Immature natural killer cell (primary cell): ENCODE data around the gene FOXP1. TPM values are rescaled to one million over a fixed set of nuclear protein-coding genes. Genes with fewer than 3 reads are reported as not detected.

Experiments used
- DNase-seq, 3 donors: peaks; one replicate each; pipeline ENCODE4 v3.0.0; 2022; ENCODE audit warnings: mixed read lengths in 1 of 3
- H3K27ac Mint-ChIP-seq, 6 donors: one replicate each; pipeline ENCODE4 v1.8.0; 2020; ENCODE audit warnings: mixed read lengths in 6 of 6, mild to moderate bottlenecking in 5 of 6, inconsistent platforms in 4 of 6, moderate library complexity in 3 of 6
- H3K27me3 Mint-ChIP-seq, 3 donors: one replicate each; pipeline ENCODE4 v1.8.0; 2020 to 2021; ENCODE audit warnings: low read depth in 3 of 3, mild to moderate bottlenecking in 3 of 3, mixed read lengths in 3 of 3, moderate library complexity in 3 of 3, inconsistent platforms in 1 of 3
- H3K36me3 Mint-ChIP-seq, 3 donors: one replicate each; pipeline ENCODE4 v1.8.0; 2020; ENCODE audit warnings: mixed read lengths in 3 of 3, inconsistent platforms in 2 of 3, mild to moderate bottlenecking in 2 of 3
- H3K4me1 Mint-ChIP-seq, 2 donors: one replicate each; pipeline ENCODE4 v1.8.0; 2020; ENCODE audit warnings: inconsistent platforms in 2 of 2, mild to moderate bottlenecking in 2 of 2, mixed read lengths in 2 of 2, moderate library complexity in 1 of 2
- H3K4me3 Mint-ChIP-seq, 5 donors: one replicate each; pipeline ENCODE4 v1.8.0; 2020; ENCODE audit warnings: mild to moderate bottlenecking in 5 of 5, mixed read lengths in 5 of 5, inconsistent platforms in 3 of 5, moderate library complexity in 3 of 5
- H3K9me3 Mint-ChIP-seq, 6 donors: one replicate each; pipeline ENCODE4 v1.8.0; 2020; ENCODE audit warnings: mild to moderate bottlenecking in 6 of 6, mixed read lengths in 6 of 6, inconsistent platforms in 4 of 6, moderate library complexity in 3 of 6
- polyA plus RNA-seq, 3 donors: library from polyadenylated mRNA; unstranded; fragments of 300-500 nt; fragmentation: Illumina TruSeq; gene quantifications; one replicate each; pipeline ENCODE4 v1.2.3, GENCODE V29; 2021

FOXP1 gene
- polyA plus RNA-seq, 3 donors from 2014 or later, result 68.2 to 133 (median 84.0) TPM

- Mint-ChIP-seq H3K4me1 (peaks cover 59 to 100% of the 10 kb centered on the region in 2 donors), H3K9me3 (no peaks in the 10 kb centered on the region), H3K4me3 (no peak overlapping the region), H3K27me3 (peaks cover 0 to 3% (median 0%) of the 10 kb centered on the region in 3 donors), H3K36me3 (peaks cover 0 to 31% (median 3%) of the 10 kb centered on the region in 3 donors), H3K27ac (peak overlapping the region in 1 of 6 donors; percentile 52)
- no peak for DNase-seq
Measured at GRCh38 chr3:71052716-71053115, 530.8 kb downstream of the FOXP1 start.

DNA sequence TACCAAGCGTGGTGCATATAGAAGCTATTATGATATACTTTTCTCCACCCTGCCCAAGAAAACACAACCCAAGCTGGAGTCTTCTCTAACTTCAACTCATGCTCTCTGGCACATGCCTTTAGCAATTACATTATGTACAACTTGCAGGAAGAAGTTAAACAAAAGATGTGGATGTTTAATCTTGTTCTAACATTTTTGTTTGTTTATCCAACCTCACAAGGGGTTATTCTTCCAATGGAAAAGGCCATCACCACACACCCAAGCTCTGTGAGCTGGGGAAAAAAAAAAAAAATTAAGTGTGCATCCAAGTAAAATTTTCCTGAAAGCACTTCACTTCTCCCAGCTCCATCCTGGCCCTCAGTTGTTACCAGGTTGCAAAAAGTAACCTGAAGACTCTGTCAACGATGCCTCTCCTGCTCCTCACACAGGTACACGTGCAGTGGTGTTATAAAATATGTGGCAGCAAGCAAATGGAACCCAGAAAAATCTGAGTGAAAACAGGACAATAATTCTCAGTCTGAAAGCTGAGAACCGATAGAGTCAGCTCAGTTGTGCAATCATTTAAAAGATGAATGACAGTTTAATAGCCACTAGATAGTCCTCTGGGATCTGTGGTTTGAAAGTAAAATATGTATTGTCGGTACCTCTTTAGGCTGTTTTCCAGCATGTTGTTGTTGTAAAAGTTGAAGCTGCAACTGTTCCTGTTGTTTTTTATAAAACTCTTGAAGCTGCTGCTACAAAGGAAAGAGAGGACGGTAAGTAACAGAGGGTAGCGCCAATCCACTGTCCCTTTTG, 531.4 kb downstream of the FOXP1 start:
- peaks cover 0 to 34% (median 3%) of the 10 kb centered on the region in 3 donors for H3K36me3 Mint-ChIP-seq
- H3K4me3 Mint-ChIP-seq, result no peak overlapping the region
- H3K27ac Mint-ChIP-seq, result peak overlapping the region in 1 of 6 donors; percentile 84
- peaks cover 62 to 100% of the 10 kb centered on the region in 2 donors for H3K4me1 Mint-ChIP-seq
- peaks cover 0 to 3% (median 0%) of the 10 kb centered on the region in 3 donors for H3K27me3 Mint-ChIP-seq
- no peaks in the 10 kb centered on the region for H3K9me3 Mint-ChIP-seq
- DNase-seq, result no peak

DNA sequence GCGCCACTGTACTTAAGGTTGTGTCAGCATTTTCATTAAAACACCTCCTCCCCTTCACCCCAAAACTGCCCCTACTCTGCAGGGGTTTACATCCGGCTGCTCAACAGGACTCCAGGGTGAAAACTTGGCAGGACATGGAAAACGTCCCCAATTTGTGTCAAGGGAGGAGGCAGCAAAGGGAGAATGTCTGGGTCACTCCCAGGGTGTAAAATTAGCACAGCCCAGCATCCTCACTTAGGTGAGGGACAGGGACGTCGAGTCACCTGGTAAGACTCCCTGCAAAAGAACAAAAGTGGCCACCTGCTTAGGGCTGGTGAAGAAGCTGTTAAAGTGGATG, 532.3 kb downstream of the FOXP1 start:
- peak overlapping the region; percentile 70 to 93 (median 78) for H3K27ac Mint-ChIP-seq
- H3K27me3 Mint-ChIP-seq, result peaks cover 0 to 3% (median 0%) of the 10 kb centered on the region in 3 donors
- peaks cover 3 to 34% (median 4%) of the 10 kb centered on the region in 3 donors for H3K36me3 Mint-ChIP-seq
- DNase-seq, result no peak
- H3K4me1 Mint-ChIP-seq, result peaks cover 61 to 100% of the 10 kb centered on the region in 2 donors
- no peaks in the 10 kb centered on the region for H3K9me3 Mint-ChIP-seq
- H3K4me3 Mint-ChIP-seq, result peak overlapping the region in 2 of 5 donors; percentile 30 to 33

DNA sequence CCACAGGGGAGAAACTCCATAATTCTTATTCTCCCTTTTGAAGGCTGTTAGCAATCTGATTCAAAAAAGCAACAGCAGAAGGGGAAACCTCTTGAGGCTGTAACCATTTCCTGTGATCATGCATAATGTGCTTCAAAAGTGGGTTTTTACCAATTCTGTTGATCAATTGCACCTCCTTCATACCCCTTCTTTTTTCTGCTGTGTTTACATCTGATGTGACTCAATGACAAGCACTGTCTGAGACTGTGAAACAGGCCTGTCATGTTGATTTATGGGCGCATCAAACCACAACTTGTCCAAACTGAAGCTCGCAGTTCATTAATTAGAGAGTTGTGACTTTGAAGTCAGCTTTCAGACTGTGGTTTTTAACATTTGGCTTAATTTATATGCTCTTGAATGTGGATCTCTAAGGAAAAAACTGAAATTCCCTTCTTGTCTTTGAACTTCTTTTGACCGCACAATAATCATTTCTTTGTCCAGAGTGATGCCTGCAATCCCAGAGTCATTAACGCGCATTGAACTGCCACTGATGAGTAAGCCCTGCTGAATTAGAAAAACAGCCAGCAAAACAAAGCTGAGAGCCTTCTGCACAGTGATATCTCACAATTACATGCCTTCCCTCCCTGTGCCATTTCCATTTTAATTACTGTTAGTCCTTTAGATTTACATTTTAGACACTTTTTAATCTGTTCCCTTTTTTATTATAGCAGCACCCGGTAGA, 532.8 kb downstream of the FOXP1 start:
- Mint-ChIP-seq H3K4me1 (peaks cover 61 to 100% of the 10 kb centered on the region in 2 donors), H3K4me3 (peak overlapping the region; percentile 5 to 44 (median 35)), H3K27ac (peak overlapping the region; percentile 70 to 93 (median 80)), H3K9me3 (no peaks in the 10 kb centered on the region), H3K27me3 (peaks cover 0 to 3% (median 0%) of the 10 kb centered on the region in 3 donors), H3K36me3 (peaks cover 3 to 39% (median 8%) of the 10 kb centered on the region in 3 donors)
- peak; percentile 28 to 57 (median 54) for DNase-seq

- H3K27me3 Mint-ChIP-seq, result peaks cover 0 to 4% (median 0%) of the 10 kb centered on the region in 3 donors
- no peaks in the 10 kb centered on the region for H3K9me3 Mint-ChIP-seq
- no peak for DNase-seq
- H3K4me1 Mint-ChIP-seq, result peaks cover 64 to 100% of the 10 kb centered on the region in 2 donors
- H3K36me3 Mint-ChIP-seq, result peaks cover 8 to 40% (median 12%) of the 10 kb centered on the region in 3 donors
- peak overlapping the region in 2 of 5 donors; percentile 14 to 30 for H3K4me3 Mint-ChIP-seq
- H3K27ac Mint-ChIP-seq, result peak overlapping the region; percentile 59 to 93 (median 78)
Measured at GRCh38 chr3:71050166-71050537, 533.4 kb downstream of the FOXP1 start.

GRCh38 chr3:71048948-71049347, 534.6 kb downstream of the FOXP1 start:
- no peak for DNase-seq
- Mint-ChIP-seq H3K4me1 (peaks cover 61 to 100% of the 10 kb centered on the region in 2 donors), H3K9me3 (no peaks in the 10 kb centered on the region), H3K4me3 (no peak overlapping the region), H3K27ac (peak overlapping the region in 4 of 6 donors; percentile 25 to 70 (median 52)), H3K27me3 (peaks cover 0 to 1% (median 0%) of the 10 kb centered on the region in 3 donors), H3K36me3 (peaks cover 8 to 34% (median 13%) of the 10 kb centered on the region in 3 donors)

DNA sequence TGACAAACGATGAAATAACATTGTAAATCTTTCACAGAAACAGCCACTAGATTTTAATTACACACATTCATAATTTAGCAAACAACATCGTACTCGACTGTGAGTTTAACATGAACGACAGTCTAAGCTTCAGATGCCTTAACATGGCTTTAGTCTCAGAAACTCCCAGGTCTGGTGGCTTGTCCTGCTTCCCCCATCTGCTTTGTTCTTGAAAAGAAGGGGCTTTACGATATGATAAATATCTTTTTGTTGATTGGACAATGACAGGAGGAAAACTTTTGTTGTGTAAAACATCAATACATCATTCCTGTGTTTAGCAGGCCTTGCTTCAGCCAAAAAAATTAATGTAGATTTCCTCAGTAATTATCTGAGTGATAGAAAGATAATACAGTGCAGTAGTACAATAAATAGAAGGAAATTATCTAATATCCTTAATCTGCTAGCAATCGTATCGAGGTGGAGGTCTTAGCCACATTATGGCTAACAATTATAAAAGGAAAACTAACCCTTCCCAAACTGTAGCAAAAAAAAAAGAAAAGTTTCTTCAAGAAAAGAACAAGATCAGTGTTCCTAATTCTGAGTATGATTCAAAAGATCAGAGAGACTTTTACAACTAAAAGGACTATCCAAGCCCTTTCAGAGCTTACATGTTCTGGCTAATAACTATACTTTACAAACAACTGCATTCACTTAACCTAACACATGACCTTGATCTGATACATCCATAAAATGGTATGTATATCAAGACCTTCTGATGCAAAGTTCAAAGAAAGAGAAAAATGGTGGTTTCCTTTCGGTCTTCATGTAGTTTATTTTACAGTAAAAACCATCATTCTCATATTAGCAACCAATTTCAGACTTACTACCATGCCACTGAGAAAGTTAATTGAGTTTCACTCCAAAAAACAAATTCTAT, 535.7 kb downstream of the FOXP1 start:
- no peak overlapping the region for H3K4me3 Mint-ChIP-seq
- peaks cover 56 to 98% of the 10 kb centered on the region in 2 donors for H3K4me1 Mint-ChIP-seq
- peak overlapping the region in 4 of 6 donors; percentile 2 to 73 (median 56) for H3K27ac Mint-ChIP-seq
- no peaks in the 10 kb centered on the region for H3K9me3 Mint-ChIP-seq
- H3K27me3 Mint-ChIP-seq, result peaks cover 0 to 1% (median 0%) of the 10 kb centered on the region in 3 donors
- H3K36me3 Mint-ChIP-seq, result peaks cover 4 to 36% (median 14%) of the 10 kb centered on the region in 3 donors
- DNase-seq, result no peak

- Mint-ChIP-seq H3K36me3 (peaks cover 4 to 29% (median 21%) of the 10 kb centered on the region in 3 donors), H3K4me3 (no peak overlapping the region), H3K27me3 (peaks cover 0 to 1% (median 0%) of the 10 kb centered on the region in 3 donors), H3K27ac (peak overlapping the region in 3 of 6 donors; percentile 3 to 59 (median 45)), H3K9me3 (no peaks in the 10 kb centered on the region), H3K4me1 (peaks cover 59 to 87% of the 10 kb centered on the region in 2 donors)
- no peak for DNase-seq
Measured at GRCh38 chr3:71046791-71047190, 536.7 kb downstream of the FOXP1 start.

GRCh38 chr3:71045917-71046282, 537.6 kb downstream of the FOXP1 start:
- no peak for DNase-seq
- H3K27ac Mint-ChIP-seq, result peak overlapping the region in 5 of 6 donors; percentile 20 to 80 (median 61)
- peaks cover 54 to 79% of the 10 kb centered on the region in 2 donors for H3K4me1 Mint-ChIP-seq
- no peak overlapping the region for H3K4me3 Mint-ChIP-seq
- peaks cover 0 to 1% (median 0%) of the 10 kb centered on the region in 3 donors for H3K27me3 Mint-ChIP-seq
- peaks cover 4 to 22% (median 21%) of the 10 kb centered on the region in 3 donors for H3K36me3 Mint-ChIP-seq
- no peaks in the 10 kb centered on the region for H3K9me3 Mint-ChIP-seq

DNA sequence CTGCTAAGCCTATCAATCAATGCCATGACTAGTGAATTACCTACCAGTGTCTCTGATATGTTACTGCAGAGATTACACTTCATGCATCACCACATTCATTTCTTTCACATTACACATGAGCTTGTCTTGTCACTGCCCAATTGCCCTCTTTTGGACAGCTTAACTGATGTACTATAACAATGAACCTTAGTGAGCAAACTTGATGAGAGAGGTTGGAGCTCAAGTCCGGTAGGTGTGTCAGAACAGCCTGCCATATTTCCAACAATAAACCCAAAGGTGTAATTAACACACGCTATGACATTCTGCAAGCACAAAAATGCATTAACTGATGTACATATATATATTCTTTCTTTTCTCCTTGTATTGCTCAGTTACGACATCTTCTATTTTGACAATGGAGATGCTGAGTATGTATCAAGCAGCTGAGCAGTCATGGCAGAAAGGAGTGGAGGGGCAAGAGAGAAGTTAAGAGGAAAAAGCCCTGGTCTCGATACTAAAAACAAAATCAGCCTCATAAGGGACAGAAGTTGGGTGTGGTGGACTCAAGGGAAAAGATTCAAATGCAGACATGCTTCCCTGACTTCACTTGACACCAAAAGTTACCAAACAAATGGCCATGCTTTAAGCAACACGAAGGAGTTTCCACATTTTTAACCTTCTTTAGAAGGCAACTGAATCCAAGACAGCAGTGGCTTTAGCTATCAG, 538.2 kb downstream of the FOXP1 start:
- DNase-seq, result no peak
- Mint-ChIP-seq H3K9me3 (no peaks in the 10 kb centered on the region), H3K4me3 (no peak overlapping the region), H3K27me3 (peaks cover 0 to 1% (median 0%) of the 10 kb centered on the region in 3 donors), H3K36me3 (peaks cover 9 to 26% (median 25%) of the 10 kb centered on the region in 3 donors), H3K4me1 (peaks cover 54 to 79% of the 10 kb centered on the region in 2 donors), H3K27ac (peak overlapping the region in 5 of 6 donors; percentile 48 to 70 (median 61))

DNA sequence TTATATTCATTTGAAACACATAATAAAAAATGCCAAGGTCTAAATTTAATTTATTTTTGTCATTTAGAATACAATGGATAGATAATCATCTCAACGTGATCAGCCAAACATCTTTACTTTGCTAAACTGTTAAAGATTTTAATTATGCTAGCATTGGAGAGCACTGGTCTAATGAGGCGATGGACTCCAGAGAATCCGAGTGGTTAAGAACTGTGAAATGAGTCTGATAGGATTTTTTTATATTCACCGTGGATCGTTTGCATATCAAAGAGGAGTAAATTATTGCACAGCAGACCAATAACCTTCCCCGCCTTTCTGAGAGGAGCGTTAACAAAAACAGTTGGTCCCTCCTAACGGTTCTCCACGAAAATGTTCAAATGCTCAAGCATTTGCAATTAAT, 540.8 kb downstream of the FOXP1 start:
- H3K4me3 Mint-ChIP-seq, result no peak overlapping the region
- no peaks in the 10 kb centered on the region for H3K9me3 Mint-ChIP-seq
- H3K27ac Mint-ChIP-seq, result no peak overlapping the region
- peaks cover 10 to 30% (median 28%) of the 10 kb centered on the region in 3 donors for H3K36me3 Mint-ChIP-seq
- peaks cover 53 to 75% of the 10 kb centered on the region in 2 donors for H3K4me1 Mint-ChIP-seq
- H3K27me3 Mint-ChIP-seq, result peaks cover 0 to 1% (median 0%) of the 10 kb centered on the region in 3 donors
- no peak for DNase-seq

- H3K4me1 Mint-ChIP-seq, result peaks cover 52 to 75% of the 10 kb centered on the region in 2 donors
- peaks cover 10 to 26% (median 26%) of the 10 kb centered on the region in 3 donors for H3K36me3 Mint-ChIP-seq
Measured at GRCh38 chr3:71041371-71041770, 542.2 kb downstream of the FOXP1 start.

More at GRCh38 chr3:71041371-71041770, 542.2 kb downstream of the FOXP1 start:
- H3K27me3 Mint-ChIP-seq, result peaks cover 0 to 1% (median 0%) of the 10 kb centered on the region in 3 donors
- no peaks in the 10 kb centered on the region for H3K9me3 Mint-ChIP-seq
- no peak for DNase-seq
- H3K4me3 Mint-ChIP-seq, result no peak overlapping the region
- peak overlapping the region in 1 of 6 donors; percentile 86 for H3K27ac Mint-ChIP-seq
